ENCODE data around the gene LRIF1.

DNA sequence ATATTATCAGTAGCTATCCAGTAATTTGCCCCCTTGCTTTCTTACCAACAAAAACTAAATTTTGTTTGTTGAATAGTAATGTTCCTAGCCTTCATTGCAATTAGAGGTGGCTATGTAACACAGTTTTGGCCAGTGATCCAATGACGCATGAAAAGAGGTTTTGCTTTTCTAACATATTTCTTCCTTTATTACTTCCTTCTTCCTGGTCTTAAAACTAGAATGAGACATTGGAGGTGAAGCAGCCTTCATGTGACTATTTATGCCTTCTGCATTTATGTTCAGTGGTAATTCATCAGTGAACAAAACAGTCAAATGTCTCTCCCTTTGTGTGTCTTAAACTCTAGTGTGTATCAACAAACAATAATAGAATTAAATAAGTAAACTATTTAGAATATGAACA lies 35.5 kb downstream of the LRIF1 start:
- TF ChIP-seq, protein P1, sequence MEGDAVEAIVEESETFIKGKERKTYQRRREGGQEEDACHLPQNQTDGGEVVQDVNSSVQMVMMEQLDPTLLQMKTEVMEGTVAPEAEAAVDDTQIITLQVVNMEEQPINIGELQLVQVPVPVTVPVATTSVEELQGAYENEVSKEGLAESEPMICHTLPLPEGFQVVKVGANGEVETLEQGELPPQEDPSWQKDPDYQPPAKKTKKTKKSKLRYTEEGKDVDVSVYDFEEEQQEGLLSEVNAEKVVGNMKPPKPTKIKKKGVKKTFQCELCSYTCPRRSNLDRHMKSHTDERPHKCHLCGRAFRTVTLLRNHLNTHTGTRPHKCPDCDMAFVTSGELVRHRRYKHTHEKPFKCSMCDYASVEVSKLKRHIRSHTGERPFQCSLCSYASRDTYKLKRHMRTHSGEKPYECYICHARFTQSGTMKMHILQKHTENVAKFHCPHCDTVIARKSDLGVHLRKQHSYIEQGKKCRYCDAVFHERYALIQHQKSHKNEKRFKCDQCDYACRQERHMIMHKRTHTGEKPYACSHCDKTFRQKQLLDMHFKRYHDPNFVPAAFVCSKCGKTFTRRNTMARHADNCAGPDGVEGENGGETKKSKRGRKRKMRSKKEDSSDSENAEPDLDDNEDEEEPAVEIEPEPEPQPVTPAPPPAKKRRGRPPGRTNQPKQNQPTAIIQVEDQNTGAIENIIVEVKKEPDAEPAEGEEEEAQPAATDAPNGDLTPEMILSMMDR (IDR thresholded peaks at IDR 0.05) = no peak
- TF ChIP-seq POLR2A (IDR thresholded peaks at IDR 0.05) = no peak
- no peak for TF ChIP-seq POLR2AphosphoS5 (IDR thresholded peaks at IDR 0.05)

Measured in transverse colon (tissue), 4 donors.